ENCODE measurements around the gene TRIM62. TPM values are rescaled to one million over a fixed set of nuclear protein-coding genes. Genes with fewer than 3 reads are reported as not detected.

TRIM62 gene
- 2.3 TPM for total RNA-seq
- long read RNA-seq = 0 reads

GRCh38 chr1:33181921-33182341 is at the start of gene TRIM62:
TSS of gene TRIM62 (minus strand) at chr1:33182043. CDS start at chr1:33181432, 611 bp downstream.
- intact Hi-C loops (cut with DNase I) = loop anchor here (2.0 kb wide), 1 partner anchor 55 kb away; no protein-coding TSS in a partner anchor
- ATAC-seq = peak; percentile 91
- DNase-seq (ENCODE audit: missing footprints) = peak; percentile 94

DNA sequence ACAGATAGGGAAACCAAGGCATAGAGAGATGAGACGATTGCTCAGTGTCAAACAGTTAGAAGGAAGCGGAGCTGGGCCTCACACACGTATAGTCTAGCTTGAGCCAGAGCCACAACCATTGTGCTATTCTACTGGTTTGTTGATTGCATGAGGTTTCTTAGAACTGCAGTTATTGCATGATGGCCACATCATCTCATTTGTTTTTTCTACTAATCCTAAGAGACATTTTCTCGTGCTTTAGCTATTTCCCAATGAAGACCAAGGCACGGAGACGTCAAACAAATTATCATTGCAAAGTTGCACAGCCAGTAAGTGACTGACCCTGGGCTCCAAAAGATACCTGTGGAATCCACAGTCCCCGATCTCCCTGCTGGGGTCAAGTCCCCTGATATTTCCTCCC is 49.3 kb upstream of the TRIM62 start:
- intact Hi-C loops (cut with DNase I) = no loop called here
- ATAC-seq = no peak
- DNase-seq (ENCODE audit: missing footprints) = no peak

- peak; percentile 87 for ATAC-seq
- no peak for DNase-seq (ENCODE audit: missing footprints)
- intact Hi-C loops (cut with DNase I) = loop anchor here (10.0 kb wide), 2 partner anchors 246 to 386 kb away; partner anchors contain the start of gene ZSCAN20
Observed at GRCh38 chr1:33228935-33229487, 47.2 kb upstream of the TRIM62 start.

DNA sequence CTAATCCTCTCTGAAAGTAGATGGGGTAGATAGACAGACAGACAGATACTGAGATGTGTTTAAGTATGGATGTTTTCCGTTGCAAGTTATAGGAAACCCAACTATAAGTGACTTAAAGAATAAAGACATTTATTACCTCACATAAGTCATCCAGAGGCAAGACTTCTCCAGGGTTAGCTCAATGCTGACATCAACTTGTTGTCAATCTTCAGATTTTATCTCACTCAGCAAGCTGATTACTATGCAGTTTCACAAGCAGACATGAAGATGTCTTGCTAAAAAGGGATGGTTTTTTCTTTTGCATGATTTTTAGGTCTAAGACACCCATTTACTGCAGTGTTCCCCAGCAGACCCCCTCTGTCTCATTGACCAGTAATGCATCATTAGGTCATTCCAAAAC is 43.7 kb upstream of the TRIM62 start:
- no peak for ATAC-seq
- DNase-seq (ENCODE audit: missing footprints) = no peak
- intact Hi-C loops (cut with DNase I) = loop anchor here (10.0 kb wide), 2 partner anchors 249 to 389 kb away; partner anchors contain the start of gene ZSCAN20

- no peak for DNase-seq (ENCODE audit: missing footprints)
- intact Hi-C loops (cut with DNase I) = loop anchor here (10.0 kb wide), 2 partner anchors 251 to 391 kb away; partner anchors contain the start of gene ZSCAN20
- no peak for ATAC-seq
Observed at GRCh38 chr1:33224166-33224707, 42.4 kb upstream of the TRIM62 start.

DNA sequence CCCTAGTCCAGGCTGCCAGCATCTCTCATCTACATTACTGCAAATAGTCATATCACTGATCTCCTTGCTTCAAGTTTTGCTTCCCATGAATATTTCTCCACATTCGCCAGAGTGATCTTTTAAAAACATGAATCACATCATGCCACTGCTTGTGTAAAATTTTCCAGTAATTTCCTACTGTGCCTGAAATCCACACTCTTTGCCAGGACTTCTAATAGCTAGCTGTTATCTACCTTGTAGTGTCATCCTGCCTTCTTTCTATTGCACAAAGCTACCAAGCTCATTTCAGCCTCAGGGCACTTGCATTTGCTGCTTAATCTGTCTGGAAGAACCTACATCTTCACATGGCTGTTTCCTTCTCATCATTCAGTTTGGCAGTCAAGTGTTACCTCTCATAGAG is 40.5 kb upstream of the TRIM62 start:
- ATAC-seq = no peak

GRCh38 chr1:33221385-33221758 is 39.5 kb upstream of the TRIM62 start:
- intact Hi-C loops (cut with DNase I) = loop anchor here (10.0 kb wide), 2 partner anchors 253 to 393 kb away; partner anchors contain the start of gene ZSCAN20
- no peak for DNase-seq (ENCODE audit: missing footprints)
- no peak for ATAC-seq

More for the DNA sequence above, 40.5 kb upstream of the TRIM62 start:
- no peak for DNase-seq (ENCODE audit: missing footprints)
- intact Hi-C loops (cut with DNase I) = loop anchor here (10.0 kb wide), 2 partner anchors 252 to 392 kb away; partner anchors contain the start of gene ZSCAN20

- no peak for ATAC-seq
- DNase-seq (ENCODE audit: missing footprints) = no peak
Observed at GRCh38 chr1:33220676-33221384, 39.0 kb upstream of the TRIM62 start.

DNA sequence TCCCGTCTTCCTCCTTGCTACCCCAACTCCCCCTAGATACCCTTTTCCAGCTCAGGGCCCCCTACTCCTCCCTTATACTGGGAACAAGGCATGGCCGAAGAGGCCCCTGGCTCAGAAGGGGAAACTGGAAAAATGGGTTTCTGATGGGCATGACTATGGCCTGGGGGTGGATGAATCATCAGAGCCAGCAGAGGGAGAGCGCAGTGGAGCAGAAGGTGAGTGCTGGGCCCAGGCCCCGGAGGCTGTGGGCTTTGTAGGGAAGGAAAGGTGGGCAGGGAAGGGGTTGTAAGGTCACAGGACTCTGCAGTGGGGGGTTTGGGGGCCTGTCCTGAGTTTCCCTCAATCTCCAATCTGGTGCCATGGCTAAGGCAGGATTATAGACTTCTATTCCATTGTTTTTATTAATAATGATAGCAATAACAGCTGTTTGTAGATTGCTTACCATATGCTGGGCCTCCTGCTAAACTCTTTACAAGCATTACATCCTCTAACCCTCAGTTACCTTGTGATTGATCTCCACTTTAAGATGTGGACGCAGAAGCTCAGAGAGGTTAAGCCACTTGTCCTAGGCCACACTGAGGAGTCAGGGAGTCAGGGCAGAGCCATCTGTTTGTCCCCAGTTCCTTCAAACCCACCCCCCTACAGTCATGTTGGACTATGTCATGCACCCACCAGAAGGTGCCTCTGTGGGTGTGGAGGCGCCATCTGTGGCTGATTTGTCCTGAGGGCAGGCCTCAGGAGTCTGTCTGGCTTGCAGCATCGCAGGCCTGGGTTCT is 38.2 kb upstream of the TRIM62 start:
- ATAC-seq (no peak), DNase-seq (ENCODE audit: missing footprints) (no peak)
- intact Hi-C loops (cut with DNase I) = loop anchor here (2.0 to 10.0 kb wide), 4 partner anchors 75 to 395 kb away; partner anchors contain the start of gene ZSCAN20

More at GRCh38 chr1:33220676-33221384, 39.0 kb upstream of the TRIM62 start:
- intact Hi-C loops (cut with DNase I) = loop anchor here (10.0 kb wide), 2 partner anchors 254 to 394 kb away; partner anchors contain the start of gene ZSCAN20

DNA sequence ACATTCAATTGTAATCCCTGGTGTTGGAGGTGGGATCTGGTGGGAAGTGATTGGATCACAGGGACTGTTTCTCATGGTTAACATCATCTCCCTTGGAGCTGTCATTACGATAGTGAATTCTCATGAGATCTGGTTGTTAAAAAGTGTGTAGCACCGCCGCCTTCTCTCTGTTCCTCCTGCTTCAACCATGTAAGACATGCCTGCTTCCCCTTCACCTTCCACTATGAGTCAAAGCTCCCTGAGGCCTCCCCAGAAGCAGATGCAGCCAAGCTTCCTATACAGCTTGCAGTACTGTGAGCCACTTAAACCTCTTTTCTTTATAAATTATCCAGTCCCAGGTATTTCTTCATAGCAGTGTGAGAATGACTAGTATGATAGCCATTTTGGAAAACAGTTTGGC is 30.1 kb upstream of the TRIM62 start:
- ATAC-seq = no peak
- DNase-seq (ENCODE audit: missing footprints) = no peak
- intact Hi-C loops (cut with DNase I) = no loop called here

DNA sequence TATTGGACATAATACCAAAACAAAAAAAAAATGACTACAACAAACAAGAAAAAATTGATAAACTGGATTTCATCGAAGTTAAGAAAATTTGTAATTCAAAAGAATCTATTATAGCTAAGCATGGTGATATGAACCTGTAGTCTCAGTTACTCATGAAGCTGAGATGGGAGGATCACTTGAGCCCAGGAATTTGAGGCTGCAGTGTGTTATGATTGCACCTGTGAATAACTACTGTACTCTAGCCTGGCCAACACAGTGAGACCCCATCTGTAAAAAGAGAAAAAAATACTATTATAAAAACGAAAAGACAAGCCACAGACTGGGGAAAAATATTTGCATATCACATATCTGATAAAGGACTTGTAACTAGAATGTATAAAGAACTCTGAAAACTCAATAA is 24.5 kb upstream of the TRIM62 start:
- intact Hi-C loops (cut with DNase I) = no loop called here
- ATAC-seq (no peak), DNase-seq (ENCODE audit: missing footprints) (no peak)

DNA sequence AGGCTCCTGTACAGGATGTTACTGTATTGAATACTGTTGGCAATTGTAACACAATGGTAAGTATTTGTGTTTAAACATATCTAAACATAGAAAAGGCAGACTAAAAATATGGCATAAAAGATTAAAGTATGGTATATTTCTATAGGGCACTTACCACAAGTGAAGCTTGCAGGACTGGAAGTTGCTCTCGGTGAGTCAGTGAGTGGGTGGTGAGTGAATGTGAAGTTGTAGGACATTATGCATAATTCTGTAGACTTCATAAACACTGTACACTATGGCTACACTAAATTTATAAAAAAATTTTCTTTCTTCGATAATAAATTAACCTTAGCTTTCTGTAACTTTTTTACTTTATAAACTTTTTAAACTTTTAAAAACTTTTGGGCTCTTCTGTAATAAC is 13.7 kb upstream of the TRIM62 start:
- intact Hi-C loops (cut with DNase I) = no loop called here
- DNase-seq (ENCODE audit: missing footprints) (no peak), ATAC-seq (no peak)

DNA sequence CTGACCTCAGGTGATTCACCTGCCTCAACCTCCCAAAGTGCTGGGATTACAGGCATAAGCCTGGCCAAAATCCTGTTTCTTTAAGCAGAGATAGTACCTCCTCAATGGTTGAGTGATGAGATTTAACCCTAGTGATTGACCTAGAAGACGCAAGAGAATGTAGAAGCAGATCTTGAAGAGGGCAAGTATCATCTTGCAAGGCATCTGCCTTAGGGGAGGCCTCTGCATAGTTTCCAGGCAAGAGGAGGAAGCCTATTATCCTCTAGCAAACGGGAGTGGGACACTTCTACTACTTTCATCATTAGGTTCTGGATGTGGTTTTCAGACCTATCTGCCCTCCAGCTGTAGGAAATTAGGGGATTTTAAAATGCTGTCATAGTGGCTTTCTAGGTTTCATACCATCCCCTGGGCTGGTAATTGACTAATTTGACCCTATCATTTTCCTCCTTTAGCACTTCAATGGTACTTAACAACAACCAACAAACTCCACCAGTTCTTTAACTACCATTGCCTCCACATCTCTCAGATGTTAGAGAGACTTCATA is 10.0 kb upstream of the TRIM62 start:
- intact Hi-C loops (cut with DNase I) = no loop called here
- ATAC-seq (no peak), DNase-seq (ENCODE audit: missing footprints) (no peak)

GRCh38 chr1:33190701-33191100 is 8.9 kb upstream of the TRIM62 start:
- DNase-seq (ENCODE audit: missing footprints) (no peak), ATAC-seq (no peak)
- intact Hi-C loops (cut with DNase I) = no loop called here

GRCh38 chr1:33188572-33189275 is 6.9 kb upstream of the TRIM62 start:
- intact Hi-C loops (cut with DNase I) = no loop called here
- no peak for ATAC-seq

GRCh38 chr1:33186936-33187335 is 5.1 kb upstream of the TRIM62 start:
- intact Hi-C loops (cut with DNase I) = no loop called here
- ATAC-seq (no peak), DNase-seq (ENCODE audit: missing footprints) (no peak)

More at GRCh38 chr1:33188572-33189275, 6.9 kb upstream of the TRIM62 start:
- no peak for DNase-seq (ENCODE audit: missing footprints)

DNA sequence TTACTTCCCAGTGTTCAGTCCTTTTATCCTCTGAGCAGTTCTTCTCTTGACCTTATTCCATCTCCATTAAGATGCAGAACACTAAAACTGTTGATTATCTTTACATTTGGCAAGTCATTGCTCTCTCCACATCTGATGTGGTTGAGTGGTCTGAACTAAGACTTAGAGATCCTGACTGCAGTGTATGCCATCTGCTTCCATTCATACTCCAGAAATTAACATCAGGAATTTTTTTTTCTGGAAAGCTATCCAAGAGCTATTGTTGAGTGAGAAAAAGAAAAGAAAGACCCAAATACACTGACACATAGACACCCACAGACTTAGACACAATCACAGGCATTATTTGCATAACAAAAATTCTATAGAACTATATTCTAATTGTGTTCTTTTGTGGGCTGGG is 3.7 kb upstream of the TRIM62 start:
- intact Hi-C loops (cut with DNase I) = no loop called here
- DNase-seq (ENCODE audit: missing footprints) (no peak), ATAC-seq (no peak)

DNA sequence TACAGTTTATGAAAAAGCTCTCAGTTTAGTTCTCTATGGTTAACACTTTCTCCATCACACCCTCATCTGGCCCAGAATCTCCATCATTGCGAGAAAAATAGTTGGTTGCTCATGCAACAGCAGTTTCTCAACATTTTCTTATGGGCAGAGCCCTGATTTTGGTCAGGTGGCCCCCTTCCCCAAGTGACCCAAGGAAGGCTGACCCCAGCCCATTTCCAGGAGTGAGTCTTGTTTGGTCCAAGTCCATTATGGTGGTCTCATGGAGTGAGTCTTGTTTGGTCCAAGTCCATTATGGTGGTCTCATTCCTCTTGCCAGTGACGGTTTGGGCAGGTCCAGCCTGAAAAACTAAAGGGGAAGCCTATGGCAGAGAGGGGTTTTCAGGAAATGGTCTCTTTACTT is 1.5 kb upstream of the TRIM62 start:
- no peak for DNase-seq (ENCODE audit: missing footprints)
- no peak for ATAC-seq
- intact Hi-C loops (cut with DNase I) = no loop called here
